ENCODE measurements around the gene FURIN. TPM values are rescaled to one million over a fixed set of nuclear protein-coding genes. Genes with fewer than 3 reads are reported as not detected.
A peak's percentile ranks its signal among the peaks of the same experiment; 100 is the strongest.

Gene FURIN
- total RNA-seq, 1 experiment from 2014 or later: 35.1 TPM

DNA sequence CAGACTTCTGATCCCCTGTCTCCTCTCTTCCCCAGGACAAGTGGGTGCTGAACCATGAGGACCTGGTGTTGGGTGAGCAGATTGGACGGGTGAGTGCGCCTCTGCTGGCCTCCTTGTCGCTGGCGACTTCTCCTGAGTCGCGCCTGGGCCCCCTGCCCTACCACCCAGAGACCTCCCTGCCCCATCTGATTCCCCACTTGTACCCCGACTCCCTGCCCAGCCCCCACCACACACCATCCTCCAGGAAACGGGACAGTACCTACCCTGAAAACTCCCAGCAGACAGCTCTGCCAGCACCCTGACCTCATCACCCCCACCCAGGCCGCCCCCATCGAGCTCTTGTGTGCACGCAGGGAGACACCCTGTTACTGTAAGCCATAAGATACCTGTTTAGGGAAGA lies 23.6 kb downstream of the FURIN start:
- Histone ChIP-seq H3K27ac (ENCODE audit: insufficient read length, low read depth, low read length) (no peak overlapping the region), H3K4me2 (ENCODE audit: insufficient read depth, insufficient read length, low read length) (no peak overlapping the region), H3T11ph (ENCODE audit: low read length) (no peak overlapping the region), H3K4me1 (ENCODE audit: insufficient read depth, low read length) (no peaks in the 10 kb centered on the region; the same call in 1 of the 2 replicates), H3K14ac (ENCODE audit: insufficient read depth, low read length) (no peak overlapping the region), H2BK12ac (ENCODE audit: insufficient read length, low read depth, low read length) (no peak overlapping the region), H3K56ac (ENCODE audit: insufficient read length, low read depth, low read length) (no peak overlapping the region), H4K5ac (ENCODE audit: insufficient read length, low read depth, low read length) (no peak overlapping the region), H4K8ac (replicated peaks; ENCODE audit: insufficient read length, low read depth, low read length) (no peak overlapping the region), H3K79me2 (ENCODE audit: insufficient read depth, low read length) (no peaks in the 10 kb centered on the region), H3K27me3 (ENCODE audit: insufficient read depth, low read length) (no peaks in the 10 kb centered on the region), H3K79me1 (ENCODE audit: insufficient read depth, low read depth, low read length, poor library complexity, severe bottlenecking) (no peaks in the 10 kb centered on the region), H2AFZ (ENCODE audit: low read length) (no peak overlapping the region), H3K23me2 (ENCODE audit: insufficient read length, low read depth, low read length, poor library complexity, severe bottlenecking) (no peaks in the 10 kb centered on the region), H3K9ac (ENCODE audit: extremely low read depth, insufficient read length, low read length) (no peak overlapping the region), H3K23ac (ENCODE audit: insufficient read length, low read depth, low read length) (no peak overlapping the region), H2BK120ac (ENCODE audit: low read depth, low read length, poor library complexity, severe bottlenecking) (no peak overlapping the region), H3K4ac (ENCODE audit: low read depth, low read length) (no peak overlapping the region), H3K18ac (ENCODE audit: insufficient read length, low read depth, low read length) (no peak overlapping the region), H4K20me1 (ENCODE audit: control insufficient read depth, insufficient read depth, insufficient read length) (no peaks in the 10 kb centered on the region), H2BK15ac (ENCODE audit: low read depth, low read length) (no peak overlapping the region), H3K9me3 (ENCODE audit: control insufficient read depth, low read depth, low read length) (no peaks in the 10 kb centered on the region), H2AK5ac (ENCODE audit: insufficient read length, low read length) (no peak overlapping the region), H2BK20ac (ENCODE audit: low read depth, low read length, poor library complexity, severe bottlenecking) (no peak overlapping the region), H2BK5ac (ENCODE audit: insufficient read length, low read length) (no peak overlapping the region), H4K91ac (ENCODE audit: insufficient read length, low read depth, low read length) (no peak overlapping the region)
- TF ChIP-seq, protein P1, sequence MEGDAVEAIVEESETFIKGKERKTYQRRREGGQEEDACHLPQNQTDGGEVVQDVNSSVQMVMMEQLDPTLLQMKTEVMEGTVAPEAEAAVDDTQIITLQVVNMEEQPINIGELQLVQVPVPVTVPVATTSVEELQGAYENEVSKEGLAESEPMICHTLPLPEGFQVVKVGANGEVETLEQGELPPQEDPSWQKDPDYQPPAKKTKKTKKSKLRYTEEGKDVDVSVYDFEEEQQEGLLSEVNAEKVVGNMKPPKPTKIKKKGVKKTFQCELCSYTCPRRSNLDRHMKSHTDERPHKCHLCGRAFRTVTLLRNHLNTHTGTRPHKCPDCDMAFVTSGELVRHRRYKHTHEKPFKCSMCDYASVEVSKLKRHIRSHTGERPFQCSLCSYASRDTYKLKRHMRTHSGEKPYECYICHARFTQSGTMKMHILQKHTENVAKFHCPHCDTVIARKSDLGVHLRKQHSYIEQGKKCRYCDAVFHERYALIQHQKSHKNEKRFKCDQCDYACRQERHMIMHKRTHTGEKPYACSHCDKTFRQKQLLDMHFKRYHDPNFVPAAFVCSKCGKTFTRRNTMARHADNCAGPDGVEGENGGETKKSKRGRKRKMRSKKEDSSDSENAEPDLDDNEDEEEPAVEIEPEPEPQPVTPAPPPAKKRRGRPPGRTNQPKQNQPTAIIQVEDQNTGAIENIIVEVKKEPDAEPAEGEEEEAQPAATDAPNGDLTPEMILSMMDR (conservative IDR thresholded peaks at IDR 0.05): no peak
- no CpG with 5 or more reads among the region's 11 CpGs for WGBS (ENCODE audit: extremely low coverage, insufficient read length, low lambda C conversion rate)
- H3K4me3 Mint-ChIP-seq: no peak overlapping the region
- H3K27ac Mint-ChIP-seq: peak overlapping the region in 2 of 3 experiments; percentile 44 to 57; a peak in 2 of 7 replicates
- peaks cover 3 to 8% of the 10 kb centered on the region in 2 experiments; a peak in 3 of 4 replicates for H3K4me1 Mint-ChIP-seq
- H3K36me3 Mint-ChIP-seq (ENCODE audit: insufficient read depth in 1 of 3, low read depth in 3 of 3): peaks cover 4 to 10% (median 10%) of the 10 kb centered on the region in 3 experiments; a peak in 6 of 7 replicates
- no peaks in the 10 kb centered on the region; a peak in 1 of 5 replicates for H3K9me3 Mint-ChIP-seq
- no peak for DNase-seq
- H3K27me3 Mint-ChIP-seq (ENCODE audit: low read depth): no peaks in the 10 kb centered on the region; the same call in 1 of the 2 replicates
